Activated CD8-positive, alpha-beta memory T cell treated with anti-CD3 and anti-CD28 coated beads, Interleukin-2, amount 50 U/mL, for 24 hours (primary cell): ENCODE data around the gene ATOH8.

Experiments used
- DNase-seq: peaks from one replicate; pipeline ENCODE4 v3.0.0-alpha.2; 2020; ENCODE audit errors: extremely low read depth

ATOH8 gene

GRCh38 chr2:85801871-85802270 lies 48.1 kb downstream of the ATOH8 start:
- DNase-seq: no peak

- DNase-seq: no peak
Measured at GRCh38 chr2:85802354-85803103, 48.7 kb downstream of the ATOH8 start.

GRCh38 chr2:85803704-85804425 lies 50.1 kb downstream of the ATOH8 start:
- DNase-seq: no peak

GRCh38 chr2:85804583-85804982 lies 50.8 kb downstream of the ATOH8 start:
- no peak for DNase-seq

GRCh38 chr2:85806358-85807118 lies 52.7 kb downstream of the ATOH8 start:
- DNase-seq: no peak

- no peak for DNase-seq
Measured at GRCh38 chr2:85807756-85808155, 54.0 kb downstream of the ATOH8 start.

GRCh38 chr2:85810371-85811179 lies 56.8 kb downstream of the ATOH8 start:
- DNase-seq: no peak

- DNase-seq: no peak
Measured at GRCh38 chr2:85811180-85812093, 57.6 kb downstream of the ATOH8 start.

- no peak for DNase-seq
Measured at GRCh38 chr2:85812094-85812735, 58.4 kb downstream of the ATOH8 start.

- DNase-seq: no peak
Measured at GRCh38 chr2:85813211-85813981, 59.6 kb downstream of the ATOH8 start.

GRCh38 chr2:85813982-85814801 lies 60.4 kb downstream of the ATOH8 start:
- DNase-seq: peak; percentile 60

- DNase-seq: no peak
Measured at GRCh38 chr2:85814802-85815550, 61.2 kb downstream of the ATOH8 start.

GRCh38 chr2:85819811-85820510 lies 66.2 kb downstream of the ATOH8 start:
- no peak for DNase-seq

GRCh38 chr2:85822766-85823165 lies 69.0 kb downstream of the ATOH8 start:
- DNase-seq: no peak

- DNase-seq: no peak
Measured at GRCh38 chr2:85823951-85824350, 70.2 kb downstream of the ATOH8 start.

- DNase-seq: peak; percentile 60
Measured at GRCh38 chr2:85826990-85827878, 73.4 kb downstream of the ATOH8 start.
